Left ventricle myocardium inferior (tissue), 1 donor: ENCODE results near the gene SLC4A1AP. TPM values are rescaled to one million over a fixed set of nuclear protein-coding genes. Genes with fewer than 3 reads are reported as not detected.

Source experiments
- DNase-seq: peaks from one replicate; pipeline ENCODE4 v3.0.0-alpha.2; 2020
- H3K27ac ChIP-seq: fragments of 200-600 bp; replicated peaks from 2 replicates; pipeline ENCODE4 v1.8.0; 2021
- H3K27me3 ChIP-seq: fragments of 200-600 bp; 2 replicates; pipeline ENCODE4 v1.8.0; 2021; ENCODE audit warnings: low read depth
- H3K36me3 ChIP-seq: fragments of 200-600 bp; 2 replicates; pipeline ENCODE4 v1.8.0; 2021
- H3K4me1 ChIP-seq: fragments of 200-600 bp; 2 replicates; pipeline ENCODE4 v1.8.0; 2021
- H3K4me3 ChIP-seq: fragments of 200-600 bp; 2 replicates; pipeline ENCODE4 v1.8.0; 2021; ENCODE audit warnings: mild to moderate bottlenecking, moderate library complexity
- H3K9me3 ChIP-seq: fragments of 200-600 bp; replicated peaks from 2 replicates; pipeline ENCODE4 v1.8.0; 2021
- intact Hi-C: fragments of 100-400 bp; cut with micrococcal nuclease; formaldehyde crosslinking; loops from one replicate; pipeline ENCODE4 v1.11.0; 2022
- total RNA-seq: library from RNA; stranded (reverse); fragmentation: NEBNext Ultra II Directional; extraction: Animal tissue kit (Norgen Biotek cat#: 25700); gene quantifications from one replicate; pipeline ENCODE4 v1.2.1, GENCODE V29; 2021
- TF ChIP-seq, protein P1 (sequence below): fragments of 200-600 bp; IDR thresholded peaks from 2 replicates; pipeline ENCODE4 v1.8.0; 2021; ENCODE audit warnings: antibody characterized with exemption, mild to moderate bottlenecking, borderline replicate concordance
- donor health status: DM: no; HTN: yes; CAD: no; lungs with severe emphysema.

The SLC4A1AP gene
- total RNA-seq, 1 donor from 2014 or later = 21.3 TPM

DNA sequence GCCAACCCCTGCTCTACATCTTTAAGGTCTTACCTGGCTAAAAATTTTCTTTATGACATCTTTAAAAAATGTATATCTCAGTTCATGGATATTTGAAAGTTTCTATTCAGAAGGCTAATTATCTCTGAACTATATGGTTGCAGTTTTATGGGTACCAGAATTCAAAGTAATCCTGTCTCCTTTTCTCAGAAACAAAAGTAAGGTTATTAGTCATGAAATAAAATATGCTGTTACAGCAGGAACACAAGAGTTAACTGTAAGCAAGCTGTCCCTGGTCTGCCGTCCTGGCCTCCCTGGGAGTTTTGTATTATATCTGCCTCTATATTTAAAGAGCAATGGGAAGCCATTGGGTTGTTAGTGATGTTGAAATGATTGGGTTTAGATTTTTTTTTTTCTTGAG lies 34.0 kb downstream of the SLC4A1AP start:
- DNase-seq = no peak
- Histone ChIP-seq H3K27ac (no peak overlapping the region), H3K4me3 (no peak overlapping the region), H3K27me3 (no peaks in the 10 kb centered on the region), H3K9me3 (no peaks in the 10 kb centered on the region), H3K4me1 (peaks cover 7% of the 10 kb centered on the region), H3K36me3 (peaks cover 41% of the 10 kb centered on the region)
- intact Hi-C loops = no loop called here
- TF ChIP-seq, protein P1, sequence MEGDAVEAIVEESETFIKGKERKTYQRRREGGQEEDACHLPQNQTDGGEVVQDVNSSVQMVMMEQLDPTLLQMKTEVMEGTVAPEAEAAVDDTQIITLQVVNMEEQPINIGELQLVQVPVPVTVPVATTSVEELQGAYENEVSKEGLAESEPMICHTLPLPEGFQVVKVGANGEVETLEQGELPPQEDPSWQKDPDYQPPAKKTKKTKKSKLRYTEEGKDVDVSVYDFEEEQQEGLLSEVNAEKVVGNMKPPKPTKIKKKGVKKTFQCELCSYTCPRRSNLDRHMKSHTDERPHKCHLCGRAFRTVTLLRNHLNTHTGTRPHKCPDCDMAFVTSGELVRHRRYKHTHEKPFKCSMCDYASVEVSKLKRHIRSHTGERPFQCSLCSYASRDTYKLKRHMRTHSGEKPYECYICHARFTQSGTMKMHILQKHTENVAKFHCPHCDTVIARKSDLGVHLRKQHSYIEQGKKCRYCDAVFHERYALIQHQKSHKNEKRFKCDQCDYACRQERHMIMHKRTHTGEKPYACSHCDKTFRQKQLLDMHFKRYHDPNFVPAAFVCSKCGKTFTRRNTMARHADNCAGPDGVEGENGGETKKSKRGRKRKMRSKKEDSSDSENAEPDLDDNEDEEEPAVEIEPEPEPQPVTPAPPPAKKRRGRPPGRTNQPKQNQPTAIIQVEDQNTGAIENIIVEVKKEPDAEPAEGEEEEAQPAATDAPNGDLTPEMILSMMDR = no peak

DNA sequence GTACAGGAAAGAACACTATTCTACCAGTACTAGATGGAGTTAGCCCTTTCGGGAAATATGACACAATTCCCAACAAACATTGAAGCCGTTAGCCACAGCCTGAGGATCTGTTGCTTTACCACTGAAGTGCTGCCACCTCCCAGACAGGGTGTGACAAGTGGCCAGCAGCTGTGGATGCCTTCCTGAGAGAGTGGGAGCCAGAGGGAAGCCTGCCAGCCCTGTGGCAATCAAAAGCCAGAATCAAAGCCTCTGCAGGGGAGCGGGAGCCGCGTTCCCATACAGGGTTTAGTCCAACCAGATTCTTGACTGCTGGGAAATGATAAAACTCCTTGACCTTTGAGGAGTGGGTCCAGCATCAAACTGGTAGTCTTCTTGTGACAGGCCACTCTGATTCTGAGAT lies 38.0 kb downstream of the SLC4A1AP start:
- TF ChIP-seq, protein P1 = no peak
- Histone ChIP-seq H3K36me3 (peaks cover 5% of the 10 kb centered on the region), H3K4me3 (no peak overlapping the region), H3K27ac (no peak overlapping the region), H3K27me3 (no peaks in the 10 kb centered on the region), H3K4me1 (peaks cover 35% of the 10 kb centered on the region), H3K9me3 (no peaks in the 10 kb centered on the region)
- intact Hi-C loops = no loop called here
- no peak for DNase-seq

DNA sequence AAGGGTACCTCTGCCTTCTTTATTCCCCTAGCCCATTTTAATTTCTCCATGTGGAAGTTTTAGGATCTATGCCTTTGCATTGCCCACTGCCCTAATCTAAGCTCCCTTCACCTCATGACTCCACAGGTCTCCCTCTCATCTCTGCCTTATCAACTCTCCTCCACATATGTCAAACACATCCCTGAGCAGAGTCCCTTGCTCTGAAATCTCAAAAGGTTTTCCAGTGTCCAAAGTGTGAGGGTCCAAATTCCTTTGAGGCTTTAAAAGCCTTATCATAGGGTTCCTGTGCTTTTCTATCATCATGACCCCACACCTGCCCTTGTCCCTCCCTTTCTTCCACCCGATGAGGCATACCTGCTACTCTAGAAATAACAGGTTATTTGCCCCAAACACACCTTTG lies 38.6 kb downstream of the SLC4A1AP start:
- H3K27me3 ChIP-seq = no peaks in the 10 kb centered on the region
- peaks cover 4% of the 10 kb centered on the region for H3K36me3 ChIP-seq
- intact Hi-C loops = no loop called here
- DNase-seq = no peak
- TF ChIP-seq, protein P1 = no peak
- H3K4me1 ChIP-seq = peaks cover 42% of the 10 kb centered on the region
- H3K27ac ChIP-seq = no peak overlapping the region
- no peaks in the 10 kb centered on the region for H3K9me3 ChIP-seq
- no peak overlapping the region for H3K4me3 ChIP-seq

DNA sequence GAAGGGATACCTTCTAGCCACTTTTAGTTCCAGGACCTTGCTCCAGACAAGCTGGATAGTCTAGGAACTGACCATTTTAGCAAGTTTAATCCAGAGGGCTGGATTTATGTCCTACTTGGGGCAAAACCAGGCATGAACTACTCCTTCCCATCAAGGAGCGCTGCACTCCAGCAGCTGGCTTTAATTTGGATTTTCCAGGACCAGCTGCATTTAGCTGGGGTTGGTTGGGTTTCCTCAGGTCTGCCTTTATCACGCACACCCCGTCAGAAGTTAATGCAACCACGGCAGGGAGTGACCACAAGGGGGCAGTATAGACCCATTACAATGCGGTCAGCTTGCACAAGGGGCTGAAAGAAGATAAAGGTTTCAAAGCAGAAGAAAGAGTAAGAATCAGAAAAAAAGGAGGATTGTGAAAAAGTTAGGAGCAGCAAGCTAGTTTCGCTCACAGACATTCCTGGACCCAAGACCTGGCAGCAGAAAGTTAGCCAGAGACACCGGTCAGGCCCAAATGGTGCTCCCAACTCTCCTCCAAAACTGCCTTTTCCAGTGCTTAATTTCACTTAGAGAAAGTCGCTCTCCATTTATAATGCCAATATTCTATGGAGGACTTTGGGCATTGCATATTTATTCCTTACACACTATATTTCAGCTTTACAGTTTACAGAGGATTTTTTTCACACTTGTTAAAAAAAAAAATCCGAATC lies 40.1 kb downstream of the SLC4A1AP start:
- no peaks in the 10 kb centered on the region for H3K9me3 ChIP-seq
- peak; percentile 78 for DNase-seq
- no peaks in the 10 kb centered on the region for H3K27me3 ChIP-seq
- H3K4me3 ChIP-seq = no peak overlapping the region
- no peak overlapping the region for H3K27ac ChIP-seq
- TF ChIP-seq, protein P1 = peak; percentile 92
- intact Hi-C loops = no loop called here
- H3K36me3 ChIP-seq = no peaks in the 10 kb centered on the region
- peaks cover 54% of the 10 kb centered on the region for H3K4me1 ChIP-seq

DNA sequence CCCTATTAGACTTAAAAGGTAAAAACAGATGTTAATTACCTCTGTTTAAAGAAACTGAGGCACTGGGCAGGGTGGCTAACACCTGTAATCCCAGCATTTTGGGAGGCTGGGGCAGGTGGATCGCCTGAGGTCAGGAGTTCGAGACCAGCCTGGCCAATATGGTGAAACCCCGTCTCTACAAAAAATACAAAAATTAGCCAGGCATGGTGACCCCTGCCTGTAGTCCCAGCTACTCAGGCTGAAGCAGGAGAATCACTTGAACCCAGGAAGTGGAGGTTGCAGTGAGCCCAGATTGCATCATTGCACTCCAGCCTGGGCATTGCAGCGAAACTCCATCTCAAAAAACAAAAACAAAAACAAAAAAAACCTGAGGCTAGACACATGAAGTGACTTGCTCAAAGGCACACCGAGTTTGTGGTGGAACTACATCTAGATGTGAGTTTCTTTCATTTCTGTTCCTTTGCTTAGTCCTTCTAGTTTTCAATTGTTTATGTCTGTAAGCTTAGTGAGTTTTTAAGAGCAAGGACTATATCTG lies 40.7 kb downstream of the SLC4A1AP start:
- no peak overlapping the region for H3K4me3 ChIP-seq
- H3K36me3 ChIP-seq = no peaks in the 10 kb centered on the region
- H3K4me1 ChIP-seq = peaks cover 60% of the 10 kb centered on the region
- H3K9me3 ChIP-seq = no peaks in the 10 kb centered on the region
- H3K27me3 ChIP-seq = no peaks in the 10 kb centered on the region
- TF ChIP-seq, protein P1 = no peak
- intact Hi-C loops = no loop called here
- DNase-seq = no peak
- peak overlapping the region; percentile 24 for H3K27ac ChIP-seq
